ENCODE results near the gene PCGF3.

PCGF3 gene

GRCh38 chr4:760616-761015 lies 55.0 kb downstream of the PCGF3 start:
- Histone ChIP-seq H3K9me3 (ENCODE audit: low read length) (peaks cover 20% of the 10 kb centered on the region), H3K27me3 (ENCODE audit: insufficient read depth, low read length) (no peaks in the 10 kb centered on the region), H2AFZ (ENCODE audit: low read depth, low read length) (no peak overlapping the region), H3K36me3 (ENCODE audit: insufficient read depth, low read length) (peaks cover 70% of the 10 kb centered on the region), H3K4me3 (ENCODE audit: low read length) (no peak overlapping the region), H3K4me1 (ENCODE audit: insufficient read depth, low read length) (no peaks in the 10 kb centered on the region)

GRCh38 chr4:761086-761485 lies 55.5 kb downstream of the PCGF3 start:
- H2AFZ ChIP-seq (ENCODE audit: low read depth, low read length), result no peak overlapping the region
- H3K27me3 ChIP-seq (ENCODE audit: insufficient read depth, low read length), result no peaks in the 10 kb centered on the region
- H3K36me3 ChIP-seq (ENCODE audit: insufficient read depth, low read length), result peaks cover 73% of the 10 kb centered on the region
- H3K4me1 ChIP-seq (ENCODE audit: insufficient read depth, low read length), result no peaks in the 10 kb centered on the region
- H3K4me3 ChIP-seq (ENCODE audit: low read length), result no peak overlapping the region
- H3K9me3 ChIP-seq (ENCODE audit: low read length), result peaks cover 20% of the 10 kb centered on the region

DNA sequence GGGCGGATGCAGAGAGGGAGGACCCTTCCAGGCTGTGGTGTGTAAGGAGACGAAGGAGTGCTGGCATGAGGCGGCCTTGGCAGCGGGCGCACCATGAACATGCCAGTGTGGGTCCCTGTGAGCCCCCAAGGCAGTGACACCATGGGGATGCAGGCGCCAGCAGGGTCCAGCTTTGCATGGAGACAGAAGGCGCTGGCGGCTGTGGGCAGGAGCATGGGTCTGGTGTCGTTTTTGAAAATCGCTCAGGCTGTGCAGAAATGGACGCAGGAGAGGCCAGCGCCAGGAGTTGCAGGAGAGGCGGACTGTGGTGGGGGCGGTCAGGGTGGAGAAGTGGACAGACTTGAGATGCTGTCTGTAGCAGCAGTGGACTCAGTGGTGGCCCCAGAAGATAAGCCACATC lies 56.1 kb downstream of the PCGF3 start:
- Histone ChIP-seq H3K36me3 (ENCODE audit: insufficient read depth, low read length) (peaks cover 75% of the 10 kb centered on the region), H3K4me1 (ENCODE audit: insufficient read depth, low read length) (no peaks in the 10 kb centered on the region), H3K4me3 (ENCODE audit: low read length) (no peak overlapping the region), H3K9me3 (ENCODE audit: low read length) (peaks cover 20% of the 10 kb centered on the region), H2AFZ (ENCODE audit: low read depth, low read length) (no peak overlapping the region), H3K27me3 (ENCODE audit: insufficient read depth, low read length) (no peaks in the 10 kb centered on the region)

- H3K4me1 ChIP-seq (ENCODE audit: insufficient read depth, low read length), result no peaks in the 10 kb centered on the region
- H3K36me3 ChIP-seq (ENCODE audit: insufficient read depth, low read length), result peaks cover 76% of the 10 kb centered on the region
- no peaks in the 10 kb centered on the region for H3K27me3 ChIP-seq (ENCODE audit: insufficient read depth, low read length)
- H3K9me3 ChIP-seq (ENCODE audit: low read length), result peaks cover 15% of the 10 kb centered on the region
- H2AFZ ChIP-seq (ENCODE audit: low read depth, low read length), result no peak overlapping the region
- no peak overlapping the region for H3K4me3 ChIP-seq (ENCODE audit: low read length)
These were observed 56.9 kb downstream of the PCGF3 start for GRCh38 chr4:762211-763190.

GRCh38 chr4:763191-763810 lies 57.7 kb downstream of the PCGF3 start:
- no peak overlapping the region for H3K4me3 ChIP-seq (ENCODE audit: low read length)
- H3K4me1 ChIP-seq (ENCODE audit: insufficient read depth, low read length), result no peaks in the 10 kb centered on the region
- no peaks in the 10 kb centered on the region for H3K27me3 ChIP-seq (ENCODE audit: insufficient read depth, low read length)
- peaks cover 14% of the 10 kb centered on the region for H3K9me3 ChIP-seq (ENCODE audit: low read length)
- H3K36me3 ChIP-seq (ENCODE audit: insufficient read depth, low read length), result peaks cover 81% of the 10 kb centered on the region
- no peak overlapping the region for H2AFZ ChIP-seq (ENCODE audit: low read depth, low read length)

DNA sequence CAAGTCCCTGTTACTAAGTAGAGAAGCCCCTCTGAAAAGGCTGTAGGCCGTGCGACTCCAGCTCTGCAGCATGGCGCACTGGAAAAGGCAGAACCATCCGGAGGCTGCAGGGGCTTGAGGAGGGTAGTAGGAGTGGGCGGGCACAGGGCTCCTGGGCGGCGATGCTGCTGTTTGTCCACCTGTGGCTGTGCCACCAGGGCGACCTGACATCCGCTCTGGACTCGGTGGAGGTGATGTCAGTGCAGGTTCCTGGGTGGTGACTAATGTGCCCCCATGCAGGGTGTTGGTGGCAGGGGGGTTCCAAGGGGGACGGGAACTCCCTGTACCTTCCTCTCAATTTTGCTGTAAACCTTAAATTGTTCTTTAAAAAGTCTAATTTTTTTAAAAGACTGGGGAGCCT lies 58.3 kb downstream of the PCGF3 start:
- Histone ChIP-seq H3K36me3 (ENCODE audit: insufficient read depth, low read length) (peaks cover 87% of the 10 kb centered on the region), H2AFZ (ENCODE audit: low read depth, low read length) (no peak overlapping the region), H3K4me3 (ENCODE audit: low read length) (no peak overlapping the region), H3K27me3 (ENCODE audit: insufficient read depth, low read length) (no peaks in the 10 kb centered on the region), H3K4me1 (ENCODE audit: insufficient read depth, low read length) (no peaks in the 10 kb centered on the region), H3K9me3 (ENCODE audit: low read length) (peaks cover 14% of the 10 kb centered on the region)

DNA sequence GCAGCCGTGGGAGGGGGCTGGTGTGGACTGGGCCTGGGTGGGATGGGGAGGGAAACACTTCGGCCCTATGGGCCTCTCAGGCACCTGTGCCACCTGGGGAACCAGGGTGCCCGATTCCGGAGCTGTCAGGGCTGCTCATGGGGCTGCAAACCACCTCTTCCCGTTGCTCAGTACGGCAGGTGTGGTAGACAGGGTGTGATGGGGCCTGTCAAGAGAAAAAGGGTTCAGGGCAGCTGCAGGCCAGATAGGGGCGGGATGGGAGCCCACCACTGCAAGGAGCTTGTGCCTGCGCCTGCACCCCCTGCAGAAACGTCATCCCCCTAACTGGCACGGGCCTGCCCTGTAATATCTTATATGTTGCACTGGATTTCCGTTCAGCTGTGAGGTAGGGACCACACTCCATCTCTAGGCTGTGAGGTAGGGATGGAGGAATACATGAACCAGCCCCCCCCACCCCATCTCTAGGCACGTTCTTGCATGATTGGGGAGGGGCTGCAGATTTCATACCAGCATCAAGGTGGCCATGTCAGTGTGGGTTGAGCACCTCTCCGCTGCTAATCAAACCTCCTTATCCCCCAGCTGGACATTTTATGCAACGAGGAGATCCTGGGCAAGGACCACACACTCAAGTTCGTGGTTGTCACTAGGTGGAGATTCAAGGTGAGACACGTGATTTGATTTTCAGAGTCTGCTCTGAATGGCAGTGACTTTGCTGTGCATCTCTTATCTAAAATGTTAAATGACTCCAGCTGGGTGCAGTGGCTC lies 59.0 kb downstream of the PCGF3 start:
- Histone ChIP-seq H3K36me3 (ENCODE audit: insufficient read depth, low read length) (peaks cover 94% of the 10 kb centered on the region), H3K9me3 (ENCODE audit: low read length) (peaks cover 16% of the 10 kb centered on the region)

GRCh38 chr4:766152-766515 lies 60.5 kb downstream of the PCGF3 start:
- Histone ChIP-seq H3K4me3 (ENCODE audit: low read length) (no peak overlapping the region), H2AFZ (ENCODE audit: low read depth, low read length) (no peak overlapping the region), H3K9me3 (ENCODE audit: low read length) (peaks cover 15% of the 10 kb centered on the region), H3K36me3 (ENCODE audit: insufficient read depth, low read length) (peaks cover 90% of the 10 kb centered on the region), H3K27me3 (ENCODE audit: insufficient read depth, low read length) (no peaks in the 10 kb centered on the region), H3K4me1 (ENCODE audit: insufficient read depth, low read length) (no peaks in the 10 kb centered on the region)

More for the DNA sequence above, 59.0 kb downstream of the PCGF3 start:
- Histone ChIP-seq H3K4me3 (ENCODE audit: low read length) (no peak overlapping the region), H3K4me1 (ENCODE audit: insufficient read depth, low read length) (no peaks in the 10 kb centered on the region), H2AFZ (ENCODE audit: low read depth, low read length) (no peak overlapping the region), H3K27me3 (ENCODE audit: insufficient read depth, low read length) (no peaks in the 10 kb centered on the region)

- H3K36me3 ChIP-seq (ENCODE audit: insufficient read depth, low read length), result peaks cover 89% of the 10 kb centered on the region
- H3K4me1 ChIP-seq (ENCODE audit: insufficient read depth, low read length), result no peaks in the 10 kb centered on the region
- no peak overlapping the region for H2AFZ ChIP-seq (ENCODE audit: low read depth, low read length)
- H3K27me3 ChIP-seq (ENCODE audit: insufficient read depth, low read length), result no peaks in the 10 kb centered on the region
- no peak overlapping the region for H3K4me3 ChIP-seq (ENCODE audit: low read length)
- H3K9me3 ChIP-seq (ENCODE audit: low read length), result peaks cover 15% of the 10 kb centered on the region
These were observed 61.1 kb downstream of the PCGF3 start for GRCh38 chr4:766559-767283.

DNA sequence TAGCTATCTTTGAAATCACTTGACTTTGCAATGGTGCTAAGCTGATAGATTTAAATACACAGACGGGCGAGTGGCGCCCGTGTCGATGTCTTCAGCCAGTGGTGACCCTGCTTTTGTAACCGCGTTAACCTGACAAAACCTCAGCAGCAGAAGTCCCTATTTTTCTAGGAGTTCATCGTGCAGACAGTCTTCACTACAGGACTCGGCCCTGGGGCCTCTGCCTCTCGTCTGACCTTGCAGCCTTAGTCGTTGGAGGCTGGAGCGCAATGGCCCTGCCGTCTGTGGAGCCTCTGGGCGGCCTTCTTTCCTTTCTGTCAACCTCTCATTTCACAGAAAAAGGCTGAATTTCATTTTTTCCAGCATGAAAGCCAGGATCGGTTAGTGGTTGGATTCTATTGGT lies 62.4 kb downstream of the PCGF3 start:
- Histone ChIP-seq H2AFZ (ENCODE audit: low read depth, low read length) (no peak overlapping the region), H3K4me3 (ENCODE audit: low read length) (no peak overlapping the region), H3K36me3 (ENCODE audit: insufficient read depth, low read length) (peaks cover 86% of the 10 kb centered on the region), H3K4me1 (ENCODE audit: insufficient read depth, low read length) (no peaks in the 10 kb centered on the region), H3K27me3 (ENCODE audit: insufficient read depth, low read length) (no peaks in the 10 kb centered on the region), H3K9me3 (ENCODE audit: low read length) (peaks cover 15% of the 10 kb centered on the region)

- peaks cover 11% of the 10 kb centered on the region for H3K9me3 ChIP-seq (ENCODE audit: low read length)
- H3K36me3 ChIP-seq (ENCODE audit: insufficient read depth, low read length), result peaks cover 80% of the 10 kb centered on the region
- no peak overlapping the region for H2AFZ ChIP-seq (ENCODE audit: low read depth, low read length)
- H3K4me1 ChIP-seq (ENCODE audit: insufficient read depth, low read length), result no peaks in the 10 kb centered on the region
- no peaks in the 10 kb centered on the region for H3K27me3 ChIP-seq (ENCODE audit: insufficient read depth, low read length)
- no peak overlapping the region for H3K4me3 ChIP-seq (ENCODE audit: low read length)
These were observed 63.4 kb downstream of the PCGF3 start for GRCh38 chr4:768995-769394.

DNA sequence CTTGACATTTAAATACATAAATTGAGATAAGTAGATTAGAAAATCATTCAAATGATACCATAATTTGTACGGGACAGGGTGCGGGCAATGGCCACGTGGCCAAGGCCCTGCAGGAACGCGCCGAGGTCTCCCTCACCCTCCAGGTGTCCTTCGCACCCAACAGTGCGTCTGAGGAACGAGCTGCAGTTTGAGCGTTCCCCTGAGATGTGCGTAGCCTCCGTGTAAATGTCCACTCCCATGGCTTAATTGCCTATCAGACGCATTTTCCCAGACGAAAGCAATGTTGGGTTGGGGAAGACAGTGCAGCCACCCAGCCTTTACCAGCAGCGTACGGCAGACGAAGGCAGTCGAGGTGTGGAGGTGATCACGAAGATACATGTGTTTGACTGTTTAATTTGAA lies 63.9 kb downstream of the PCGF3 start:
- no peak overlapping the region for H2AFZ ChIP-seq (ENCODE audit: low read depth, low read length)

More for the DNA sequence above, 63.9 kb downstream of the PCGF3 start:
- Histone ChIP-seq H3K4me1 (ENCODE audit: insufficient read depth, low read length) (no peaks in the 10 kb centered on the region), H3K27me3 (ENCODE audit: insufficient read depth, low read length) (no peaks in the 10 kb centered on the region), H3K9me3 (ENCODE audit: low read length) (peaks cover 7% of the 10 kb centered on the region), H3K36me3 (ENCODE audit: insufficient read depth, low read length) (peaks cover 78% of the 10 kb centered on the region), H3K4me3 (ENCODE audit: low read length) (no peak overlapping the region)

All from neuron (in vitro differentiated cells).